Stimulated activated CD8-positive, alpha-beta memory T cell treated with anti-CD3 and anti-CD28 coated beads, Interleukin-2, amount 100 ng/mL, for 1 hour (primary cell): Measurements from ENCODE around the gene DRC3.
"Not testable (repeated sequence)": the region's sequence is repeated elsewhere in the genome, so short reads cannot be mapped to it uniquely, and the experiment has no call there.

Experiments used
- DNase-seq, 2 donors: peaks; one replicate each; pipeline ENCODE4 v3.0.0-alpha.2; 2020; ENCODE audit warnings: low read depth in 2 of 2

The DRC3 gene

DNA sequence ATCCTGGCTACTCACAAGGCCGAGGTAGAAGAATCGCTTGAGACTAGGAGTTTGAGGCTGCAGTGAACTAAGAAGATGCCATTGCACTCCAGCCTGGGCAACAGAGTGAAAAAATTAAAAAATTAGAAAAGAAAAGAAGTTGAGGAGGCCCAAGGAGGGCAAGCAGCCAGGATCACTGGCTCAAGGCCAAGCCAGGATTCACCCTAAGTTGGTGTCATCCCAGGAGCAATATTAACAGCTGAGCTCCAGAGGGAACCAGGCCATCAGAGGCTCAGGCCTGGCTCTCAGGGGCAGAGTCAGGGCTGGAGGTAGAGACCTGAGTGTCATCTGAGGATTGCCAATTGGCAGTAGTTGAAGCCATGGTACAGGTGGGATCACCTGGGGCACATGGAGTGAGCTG, 20.7 kb downstream of the DRC3 start:
- DNase-seq: no peak

GRCh38 chr17:17993852-17994251, 21.2 kb downstream of the DRC3 start:
- DNase-seq: no peak

DNA sequence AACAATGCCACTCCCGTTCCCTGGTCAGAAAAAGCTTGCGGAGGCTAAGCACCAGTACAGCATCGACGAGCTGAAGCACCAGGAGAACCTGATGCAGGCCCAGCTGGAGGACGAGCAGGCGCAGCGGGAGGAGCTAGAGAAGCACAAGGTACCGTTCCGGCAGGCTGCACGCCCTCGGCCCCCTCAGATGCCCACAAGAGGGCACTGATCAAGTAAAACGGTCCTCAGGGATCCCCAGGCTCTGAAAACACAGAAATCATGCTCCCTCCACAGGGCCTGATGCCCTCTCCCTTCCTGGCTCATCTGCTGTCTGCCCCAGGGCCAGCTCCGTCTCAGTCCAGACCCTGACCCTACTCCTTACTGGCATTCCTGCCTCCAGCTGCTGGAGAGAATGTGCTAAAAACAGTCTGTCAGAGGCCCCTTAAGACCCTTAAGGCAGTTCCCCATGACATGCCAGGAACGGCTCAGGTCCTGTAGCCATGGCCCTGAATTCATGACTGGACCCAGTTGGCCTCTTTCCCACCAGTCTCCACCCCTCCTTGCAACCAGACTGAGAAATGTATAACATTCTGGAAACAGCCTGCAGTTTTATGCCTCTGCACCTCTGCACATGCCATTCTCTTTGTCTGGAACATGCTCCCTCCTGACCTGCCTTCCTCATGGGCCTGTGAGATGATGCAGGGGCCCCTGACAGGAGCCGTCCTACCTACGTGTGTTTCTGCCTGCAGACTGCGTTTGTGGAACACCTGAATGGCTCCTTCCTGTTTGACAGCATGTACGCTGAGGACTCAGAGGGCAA, 21.8 kb downstream of the DRC3 start:
- no peak for DNase-seq

DNA sequence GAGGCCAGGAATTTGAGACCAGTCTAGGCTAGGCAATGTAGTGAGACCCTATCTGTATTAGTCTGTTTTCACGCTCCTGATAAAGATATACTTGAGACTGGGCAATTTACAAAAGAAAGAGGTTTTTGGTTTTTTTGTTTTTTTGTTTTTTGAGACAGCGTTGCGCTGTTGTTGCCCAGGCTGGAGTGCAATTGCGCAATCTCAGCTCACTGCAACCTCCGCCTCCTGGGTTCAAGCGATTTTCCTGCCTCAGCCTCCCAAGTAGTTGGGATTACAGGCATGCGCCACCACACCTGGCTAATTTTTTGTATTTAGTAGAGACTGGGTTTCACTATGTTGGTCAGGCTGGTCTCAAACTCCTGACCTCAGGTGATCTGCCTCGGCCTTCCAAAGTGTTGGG, 23.2 kb downstream of the DRC3 start:
- DNase-seq: not testable (repeated sequence)

- DNase-seq: no peak
Measured at GRCh38 chr17:17998934-17999333, 26.3 kb downstream of the DRC3 start.

DNA sequence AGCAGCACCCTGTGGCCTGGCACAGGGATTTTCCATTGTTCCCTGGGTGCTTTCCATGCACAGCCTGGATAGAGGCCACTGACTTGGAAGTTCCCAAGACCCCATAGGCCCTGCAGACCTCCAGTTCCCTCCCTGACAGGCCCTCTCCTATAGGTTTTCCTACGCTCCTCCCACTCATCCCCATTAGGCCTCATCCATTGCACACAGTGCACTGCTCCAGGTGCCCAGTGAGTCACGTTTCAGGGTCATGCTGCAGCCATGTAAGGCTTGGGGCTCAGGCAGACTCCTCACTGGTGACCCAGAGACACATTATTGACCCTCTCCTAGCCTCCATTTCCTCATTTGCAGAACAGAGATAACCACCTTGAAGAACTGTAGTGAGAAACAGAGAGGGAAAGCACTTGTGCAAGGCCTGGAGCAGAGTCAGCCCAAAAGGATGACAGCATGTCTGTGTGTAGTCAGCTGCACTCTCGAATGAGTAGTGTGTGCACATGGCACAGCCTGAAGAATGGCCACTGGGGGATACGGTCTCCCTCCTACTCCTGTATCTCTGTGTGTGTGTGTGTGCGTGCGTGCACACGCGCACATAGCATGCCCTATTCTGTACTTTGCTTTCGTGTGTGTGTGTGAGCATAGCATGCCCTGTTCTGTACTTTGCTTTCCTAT, 26.8 kb downstream of the DRC3 start:
- DNase-seq: no peak

GRCh38 chr17:18000030-18000408, 27.4 kb downstream of the DRC3 start:
- no peak for DNase-seq

DNA sequence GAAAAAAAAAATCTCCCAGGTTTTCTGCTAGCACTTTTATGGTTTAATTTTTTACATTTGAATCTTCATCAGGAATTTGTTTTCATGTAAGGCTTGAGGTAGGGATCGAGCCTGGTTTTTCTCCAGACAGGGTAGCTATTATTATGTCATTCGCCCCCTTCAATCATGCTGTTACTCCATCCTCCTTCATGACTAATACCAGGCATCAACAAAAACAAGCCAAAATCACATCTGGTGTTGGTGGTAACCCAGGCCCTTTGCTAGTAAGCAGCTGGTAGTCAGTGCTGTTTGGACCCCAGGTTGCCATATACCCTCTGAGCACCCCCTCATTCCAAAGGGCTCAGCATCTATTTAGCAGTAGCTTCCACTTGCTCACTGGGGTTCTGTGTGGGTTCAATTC, 29.5 kb downstream of the DRC3 start:
- no peak for DNase-seq

DNA sequence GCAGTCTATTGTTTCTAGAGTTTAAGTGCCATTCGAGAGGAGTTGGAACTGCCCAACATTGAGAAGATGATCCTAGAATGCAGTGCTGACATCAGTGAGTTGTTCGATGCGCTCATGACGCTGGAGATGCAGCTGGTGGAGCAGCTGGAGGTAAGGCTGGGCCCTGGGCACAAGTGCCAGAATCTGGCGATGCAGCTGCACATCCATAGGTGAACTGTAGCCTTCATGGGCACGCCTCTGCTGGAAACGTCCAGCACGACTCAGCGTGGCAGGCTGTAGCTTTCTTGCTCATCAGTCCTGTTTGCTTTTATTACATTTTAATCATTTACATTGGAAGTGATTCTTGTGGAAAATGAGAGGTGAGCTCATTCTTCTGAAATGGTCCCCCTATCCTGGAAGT, 31.7 kb downstream of the DRC3 start:
- no peak for DNase-seq

- no peak for DNase-seq
Measured at GRCh38 chr17:18004884-18005305, 32.2 kb downstream of the DRC3 start.

- DNase-seq: no peak
Measured at GRCh38 chr17:18005496-18005895, 32.8 kb downstream of the DRC3 start.

DNA sequence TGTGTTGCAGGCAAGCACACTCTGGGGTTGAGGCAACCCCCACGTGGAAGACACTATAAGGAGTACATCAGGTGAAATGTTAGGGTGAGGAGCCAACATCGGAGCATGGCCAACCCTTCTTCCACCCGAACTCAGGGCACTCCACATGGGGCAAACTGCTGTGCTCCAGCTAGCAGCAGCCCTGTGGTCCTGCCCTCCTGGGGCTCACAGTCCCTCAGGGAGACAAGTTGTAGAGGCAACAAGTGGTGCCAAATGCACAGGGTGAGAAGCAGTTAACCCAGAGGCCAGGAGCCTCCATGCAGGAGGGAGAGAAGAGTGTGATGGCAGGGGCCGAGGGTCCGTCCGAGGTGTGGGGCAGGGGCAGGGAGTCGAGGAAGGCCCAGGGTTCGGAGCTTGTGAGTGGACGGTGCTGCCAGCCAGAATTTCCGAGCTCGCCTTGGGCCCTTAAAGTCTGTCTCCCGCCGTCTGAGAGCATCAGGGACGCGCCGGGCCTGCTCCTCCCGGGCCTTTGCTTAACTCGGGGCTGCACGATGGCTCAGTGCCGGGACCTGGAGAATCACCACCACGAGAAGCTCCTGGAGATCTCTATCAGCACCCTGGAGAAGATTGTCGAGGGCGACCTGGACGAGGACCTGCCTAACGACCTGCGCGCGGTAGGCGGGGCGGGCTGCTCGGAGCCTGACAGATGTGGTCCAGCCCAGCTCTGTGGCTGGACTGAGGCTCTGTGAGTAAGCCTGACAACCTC, 34.0 kb downstream of the DRC3 start:
- no peak for DNase-seq

- no peak for DNase-seq
Measured at GRCh38 chr17:18008496-18009268, 36.0 kb downstream of the DRC3 start.

GRCh38 chr17:18009609-18010420, 37.2 kb downstream of the DRC3 start:
- no peak for DNase-seq

DNA sequence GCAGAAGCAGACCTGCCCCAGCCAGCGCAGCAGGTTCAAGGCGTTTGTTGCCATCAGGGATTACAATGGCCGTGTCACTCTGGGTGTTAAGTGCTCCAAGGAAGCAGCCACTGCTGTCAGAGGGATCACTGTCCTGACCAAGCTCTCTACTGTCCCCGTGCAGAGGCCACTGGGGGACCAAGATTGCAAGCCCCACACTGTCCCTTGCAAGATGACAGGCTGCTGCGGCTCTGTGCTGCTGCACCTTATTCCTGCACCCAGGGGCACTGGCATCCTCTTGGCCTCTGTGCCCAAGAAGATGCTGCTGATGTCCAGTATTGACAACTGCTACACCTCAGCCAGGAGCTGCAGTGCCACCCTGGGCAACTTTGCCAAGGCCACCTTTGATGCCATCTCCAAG, 38.6 kb downstream of the DRC3 start:
- DNase-seq: no peak

DNA sequence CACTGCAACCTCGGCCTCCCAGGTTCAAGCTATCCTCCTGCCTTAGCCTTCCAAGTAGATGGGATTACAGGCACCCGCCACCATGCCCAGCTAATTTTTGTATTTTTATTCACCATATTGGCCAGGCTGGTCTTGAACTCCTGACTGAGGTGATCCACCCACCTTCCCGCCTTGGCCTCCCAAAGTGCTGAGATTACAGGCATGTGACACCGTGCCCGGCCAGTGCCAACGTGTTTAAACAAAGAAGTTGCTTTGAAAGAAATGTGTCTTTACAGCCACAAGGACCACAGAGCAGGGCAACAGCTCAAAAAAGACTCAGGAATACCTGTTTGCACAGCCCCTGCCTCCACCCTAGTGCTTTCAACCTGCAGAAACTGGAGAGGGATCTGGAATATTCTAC, 41.3 kb downstream of the DRC3 start:
- no peak for DNase-seq

GRCh38 chr17:18015593-18015992, 42.9 kb downstream of the DRC3 start:
- no peak for DNase-seq

GRCh38 chr17:18016426-18016825, 43.8 kb downstream of the DRC3 start:
- no peak for DNase-seq

GRCh38 chr17:18017958-18018357, 45.3 kb downstream of the DRC3 start:
- no peak for DNase-seq

DNA sequence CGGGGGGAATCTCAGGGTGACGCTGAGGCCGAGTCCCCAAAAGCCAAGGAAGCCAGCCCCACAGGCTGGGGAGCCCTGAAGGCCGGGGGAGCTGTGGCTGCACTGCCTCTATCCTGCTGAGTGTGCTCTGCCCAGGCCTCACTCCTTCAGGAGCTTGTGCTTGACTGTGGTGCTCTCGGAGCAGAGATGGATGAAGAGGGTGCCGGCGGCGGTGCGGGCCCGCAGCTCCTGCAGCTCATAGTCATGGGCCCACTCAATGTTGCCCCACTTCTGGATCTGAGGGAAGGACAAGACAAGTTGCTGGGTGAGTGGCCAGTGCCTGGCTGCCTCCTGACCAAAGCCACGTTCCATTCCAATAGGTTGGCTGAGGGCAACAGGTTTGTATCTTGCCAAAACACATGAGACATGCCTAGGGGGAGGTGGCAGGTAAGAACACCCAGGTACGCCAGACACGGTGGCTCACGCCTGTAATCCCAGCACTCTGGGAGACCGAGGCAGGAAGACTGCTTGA, 45.8 kb downstream of the DRC3 start:
- DNase-seq: no peak

GRCh38 chr17:18019838-18020154, 47.1 kb downstream of the DRC3 start:
- no peak for DNase-seq
